Esophagus muscularis mucosa (tissue), 4 donors: ENCODE measurements around the gene POLR1E. TPM values are rescaled to one million over a fixed set of nuclear protein-coding genes. Genes with fewer than 3 reads are reported as not detected.
A peak's percentile ranks its signal among the peaks of the same experiment; 100 is the strongest.

Source experiments
- DNase-seq: peaks from one replicate; pipeline ENCODE4 v3.0.0-alpha.2; 2017; ENCODE audit errors: extremely low spot score
- H3K27ac ChIP-seq, 4 donors: fragments of 200-600 bp; sonication (generic); replicated peaks in 1 of 4; 1 replicate in 3 of 4; 2 replicates in 1 of 4; pipeline ENCODE4 v1.5.1; 2016 to 2019; ENCODE audit warnings: mild to moderate bottlenecking in 1 of 4
- H3K27me3 ChIP-seq, 4 donors: fragments of 200-600 bp; sonication (generic); one replicate each; pipeline versions ENCODE4 v1.5.1 to v1.6.0; 2016 to 2019
- H3K36me3 ChIP-seq, 4 donors: fragments of 200-600 bp; sonication (generic); one replicate each; pipeline ENCODE4 v1.5.1; 2016 to 2019
- H3K4me1 ChIP-seq, 4 donors: fragments of 200-600 bp; sonication (generic); one replicate each; pipeline ENCODE4 v1.5.1; 2016 to 2019
- H3K4me3 ChIP-seq, 4 donors: fragments of 200-600 bp; sonication (generic); 1 replicate in 2 of 4; 2 replicates in 2 of 4; pipeline ENCODE4 v1.5.1; 2016 to 2019; ENCODE audit warnings: mild to moderate bottlenecking in 4 of 4, moderate library complexity in 1 of 4
- H3K9me3 ChIP-seq, 4 donors: fragments of 200-600 bp; sonication (generic); 1 replicate in 3 of 4; 2 replicates in 1 of 4; pipeline ENCODE4 v1.5.1; 2016 to 2019
- CTCF ChIP-seq, 3 experiments: fragments of 200-600 bp in 2 of 3; fragments of 450-650 bp in 1 of 3; sonication (generic) in 2 of 3; IDR thresholded peaks; one replicate each; pipeline ENCODE4 v1.5.1; 2017 to 2019; ENCODE audit warnings: antibody characterized with exemption in 3 of 3, mild to moderate bottlenecking in 2 of 3, moderate library complexity in 1 of 3
- EP300 ChIP-seq: sonication (generic); formaldehyde crosslinking; IDR thresholded peaks from one replicate; pipeline ENCODE4 v1.6.1; 2017; ENCODE audit warnings: antibody characterized with exemption
- POLR2A ChIP-seq: fragments of 450-650 bp; IDR thresholded peaks from one replicate; pipeline ENCODE4 v1.6.1; 2017; ENCODE audit warnings: antibody characterized with exemption, moderate library complexity, mild to moderate bottlenecking, low read depth
- POLR2AphosphoS5 ChIP-seq, 2 donors: sonication (generic); formaldehyde crosslinking; IDR thresholded peaks; one replicate each; pipeline ENCODE4 v1.6.1; 2017; ENCODE audit warnings: antibody characterized with exemption in 2 of 2
- WGBS: methylation state at CpG from one replicate; pipeline ENCODE4 v1.1.5; 2018; 5-methylcytosine and 5-hydroxymethylcytosine counted together
- intact Hi-C: fragments of 100-400 bp; cut with DNase I; formaldehyde crosslinking; loops from one replicate; pipeline ENCODE4 v1.15.1; 2023
- total RNA-seq, 4 donors: library from RNA; depleted of rRNA; stranded (reverse); fragments of >200 nt; gene quantifications; one replicate each; pipeline versions ENCODE4 v1.1.0 to v1.2.1, GENCODE V29; 2016

POLR1E gene
- total RNA-seq, 4 donors from 2014 or later = 17.4 to 36.8 (median 24.5) TPM

- peaks cover 6 to 64% (median 40%) of the 10 kb centered on the region in 4 donors for H3K4me1 ChIP-seq
- no peaks in the 10 kb centered on the region for H3K27me3 ChIP-seq
- no peak for DNase-seq
- peaks cover 0 to 10% (median 0%) of the 10 kb centered on the region in 4 donors for H3K36me3 ChIP-seq
- H3K9me3 ChIP-seq = peaks cover 0 to 6% (median 0%) of the 10 kb centered on the region in 4 donors
- no peak overlapping the region for H3K4me3 ChIP-seq
- intact Hi-C loops = no loop called here
- TF ChIP-seq POLR2AphosphoS5 (IDR thresholded peaks at IDR 0.05) (no peak), EP300 (no peak), CTCF (IDR thresholded peaks at IDR 0.05) (no peak), POLR2A (no peak)
- H3K27ac ChIP-seq = peak overlapping the region in 3 of 4 donors; percentile 22 to 66 (median 57)
- 93% methylated on average over 1 of the region's 1 CpG for WGBS
Measured at GRCh38 chr9:37452611-37453010, 33.1 kb upstream of the POLR1E start.

- Histone ChIP-seq H3K9me3 (peaks cover 0 to 6% (median 0%) of the 10 kb centered on the region in 4 donors), H3K36me3 (peaks cover 0 to 11% (median 0%) of the 10 kb centered on the region in 4 donors), H3K27ac (no peak overlapping the region), H3K4me1 (peaks cover 6 to 65% (median 42%) of the 10 kb centered on the region in 4 donors), H3K27me3 (no peaks in the 10 kb centered on the region), H3K4me3 (no peak overlapping the region)
- TF ChIP-seq POLR2A = no peak
- WGBS = 100% methylated on average over 1 of the region's 1 CpG
- intact Hi-C loops = no loop called here
- DNase-seq = no peak
Measured at GRCh38 chr9:37453827-37454226, 31.9 kb upstream of the POLR1E start.

- DNase-seq = no peak
- H3K36me3 ChIP-seq = peaks cover 0 to 11% (median 0%) of the 10 kb centered on the region in 4 donors
- H3K9me3 ChIP-seq = peaks cover 0 to 6% (median 0%) of the 10 kb centered on the region in 4 donors
- no peak for TF ChIP-seq POLR2AphosphoS5 (IDR thresholded peaks at IDR 0.05)
- no peak for TF ChIP-seq EP300
- no peak for TF ChIP-seq POLR2A
- no peak for TF ChIP-seq CTCF (IDR thresholded peaks at IDR 0.05)
- no peaks in the 10 kb centered on the region for H3K27me3 ChIP-seq
- H3K27ac ChIP-seq = no peak overlapping the region
- H3K4me1 ChIP-seq = peaks cover 6 to 69% (median 44%) of the 10 kb centered on the region in 4 donors
- no peak overlapping the region for H3K4me3 ChIP-seq
- intact Hi-C loops = no loop called here
Measured at GRCh38 chr9:37454238-37454637, 31.5 kb upstream of the POLR1E start.

GRCh38 chr9:37455884-37456647 is 29.7 kb upstream of the POLR1E start:
- no peak overlapping the region for H3K27ac ChIP-seq
- H3K4me1 ChIP-seq = peaks cover 6 to 68% (median 47%) of the 10 kb centered on the region in 4 donors
- DNase-seq = no peak
- no peak for TF ChIP-seq CTCF (IDR thresholded peaks at IDR 0.05)
- TF ChIP-seq POLR2A = no peak
- no peak for TF ChIP-seq EP300
- TF ChIP-seq POLR2AphosphoS5 (IDR thresholded peaks at IDR 0.05) = no peak
- peaks cover 0 to 11% (median 0%) of the 10 kb centered on the region in 4 donors for H3K36me3 ChIP-seq
- intact Hi-C loops = no loop called here
- 78% methylated on average over 6 of the region's 7 CpGs for WGBS
- no peak overlapping the region for H3K4me3 ChIP-seq
- H3K27me3 ChIP-seq = no peaks in the 10 kb centered on the region
- peaks cover 0 to 6% (median 0%) of the 10 kb centered on the region in 4 donors for H3K9me3 ChIP-seq

GRCh38 chr9:37456817-37457216 is 28.9 kb upstream of the POLR1E start:
- DNase-seq = no peak
- Histone ChIP-seq H3K4me1 (peaks cover 4 to 68% (median 46%) of the 10 kb centered on the region in 4 donors), H3K27ac (no peak overlapping the region), H3K36me3 (peaks cover 0 to 11% (median 0%) of the 10 kb centered on the region in 4 donors), H3K9me3 (peaks cover 0 to 6% (median 0%) of the 10 kb centered on the region in 4 donors), H3K27me3 (no peaks in the 10 kb centered on the region), H3K4me3 (no peak overlapping the region)
- WGBS = 77% methylated on average over 1 of the region's 1 CpG
- intact Hi-C loops = no loop called here
- TF ChIP-seq POLR2A (no peak), POLR2AphosphoS5 (IDR thresholded peaks at IDR 0.05) (no peak)
